Fibroblast of skin of right quadriceps (primary cell): ENCODE data around the gene GPSM1.
"Not testable (repeated sequence)": the region's sequence is repeated elsewhere in the genome, so short reads cannot be mapped to it uniquely, and the experiment has no call there.

Experiments
- DNase-seq: peaks from one replicate; pipeline ENCODE4 v3.0.0-alpha.2; 2013

Gene GPSM1

DNA sequence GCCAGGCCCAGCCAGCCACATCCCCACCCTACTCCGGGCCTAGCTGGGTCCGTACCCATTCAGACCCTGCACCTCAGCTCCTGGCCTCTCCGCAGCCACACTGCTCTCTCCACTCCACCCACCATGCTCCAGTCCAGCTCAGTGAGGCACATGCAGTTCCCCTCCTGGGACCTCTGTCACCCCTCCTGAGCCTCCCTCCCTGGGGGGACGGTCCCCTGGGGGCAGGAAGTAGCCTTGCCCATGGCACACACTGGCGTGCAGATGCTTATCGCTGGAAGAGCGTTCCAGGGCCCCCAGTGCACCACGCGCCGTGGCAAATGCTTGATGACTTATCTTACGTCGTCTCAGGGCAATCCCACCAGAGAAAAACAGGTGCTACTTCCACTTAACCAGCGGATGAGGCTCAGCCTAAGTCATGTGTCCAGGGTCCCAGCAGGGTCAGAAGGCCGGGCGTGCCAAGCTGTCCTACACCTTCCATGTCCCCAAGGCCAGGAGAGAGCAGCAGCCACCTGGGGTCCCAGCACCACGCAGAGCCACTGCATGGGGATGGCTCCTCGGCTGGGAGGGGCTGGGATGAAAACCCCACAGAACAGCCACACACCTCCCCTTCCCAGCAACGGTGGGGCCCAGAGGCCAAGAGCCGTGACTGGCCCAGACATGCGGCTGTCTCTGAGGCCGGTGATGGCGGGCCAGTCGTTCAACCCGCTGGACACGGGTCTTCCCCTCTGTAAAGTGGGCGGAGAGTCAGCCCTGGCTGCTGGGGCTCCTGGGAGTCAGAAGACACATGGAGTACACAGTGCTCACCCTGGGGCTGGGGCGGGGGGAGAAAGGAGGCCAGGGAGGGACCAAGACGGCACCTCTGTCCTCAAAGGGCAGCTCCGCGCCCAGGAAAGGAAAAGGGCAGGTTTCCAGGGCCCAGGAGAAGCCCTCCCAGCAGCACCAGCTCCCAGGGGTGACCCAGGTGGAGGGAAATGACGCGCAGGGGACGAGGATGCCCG, 20.8 kb upstream of the GPSM1 start:
- no peak for DNase-seq

DNA sequence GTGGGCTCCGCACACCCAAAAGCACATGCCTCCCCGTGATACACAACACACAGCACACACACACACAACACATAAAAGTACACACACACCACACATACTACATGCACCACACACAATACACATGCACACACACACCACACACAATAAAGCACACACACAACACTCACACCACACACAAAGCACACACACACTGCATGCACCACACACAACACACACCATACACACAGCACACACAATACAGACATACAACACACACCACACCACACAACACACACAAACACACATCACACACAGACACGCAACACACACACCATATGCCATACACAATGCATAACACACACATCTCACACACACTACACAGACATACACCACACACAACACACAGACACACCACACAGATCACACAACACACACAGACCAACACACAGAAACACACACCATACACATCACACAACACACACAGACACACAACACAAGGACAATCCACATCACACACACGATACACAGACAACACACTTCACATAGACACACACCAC, 20.1 kb upstream of the GPSM1 start:
- no peak for DNase-seq

- no peak for DNase-seq
Observed at GRCh38 chr9:136308006-136308701, 19.2 kb upstream of the GPSM1 start.

- DNase-seq = no peak
Observed at GRCh38 chr9:136308702-136309053, 18.7 kb upstream of the GPSM1 start.

GRCh38 chr9:136309101-136309801, 18.1 kb upstream of the GPSM1 start:
- DNase-seq = no peak

GRCh38 chr9:136309806-136310220, 17.5 kb upstream of the GPSM1 start:
- DNase-seq = no peak

- no peak for DNase-seq
Observed at GRCh38 chr9:136310273-136311030, 16.9 kb upstream of the GPSM1 start.

DNA sequence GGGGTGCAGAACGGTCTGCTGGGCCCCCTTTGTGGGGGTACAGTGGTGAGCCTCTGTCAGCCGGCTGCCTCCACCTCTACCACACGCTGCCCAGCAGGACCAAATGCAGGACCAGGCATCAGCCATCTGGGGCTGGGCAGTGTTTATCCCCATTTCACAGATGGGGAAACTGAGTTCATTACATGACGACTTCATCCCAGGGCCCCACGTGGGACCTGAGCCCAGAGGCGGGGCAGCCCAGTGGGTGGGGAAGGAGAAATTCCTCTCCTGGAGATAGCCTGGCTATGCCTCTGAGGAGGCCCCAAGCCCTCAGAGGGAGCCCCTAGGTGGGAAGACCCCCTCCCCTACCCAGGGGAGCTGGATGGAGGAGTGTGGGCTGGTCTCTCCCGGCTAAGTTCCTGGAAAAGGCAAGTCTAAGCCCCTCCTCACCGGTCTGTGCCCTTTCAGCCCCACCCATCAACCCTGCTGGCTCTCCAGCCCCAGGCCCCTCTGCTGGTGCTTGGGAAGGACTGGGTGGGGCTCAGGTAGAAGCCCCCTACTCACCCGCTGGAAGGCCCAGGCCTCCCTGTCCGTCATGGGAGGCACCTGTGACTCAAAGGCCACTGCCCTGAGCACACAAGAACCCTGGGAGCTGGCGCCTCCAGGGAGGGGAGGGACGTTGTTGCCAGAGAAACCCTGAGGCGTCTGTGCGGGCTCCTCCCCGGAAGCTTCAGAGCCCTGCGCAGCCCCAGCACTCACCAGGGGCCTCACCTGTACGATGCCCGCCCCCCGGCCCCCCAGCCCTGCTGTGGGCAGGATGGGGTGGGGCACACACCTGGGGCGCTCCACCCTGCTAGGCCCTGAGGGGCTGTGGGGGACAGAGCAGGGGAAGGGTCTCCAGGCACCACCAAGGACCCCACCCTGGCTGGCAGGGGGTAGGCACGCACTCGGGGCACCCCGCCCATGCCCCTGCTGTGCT, 16.0 kb upstream of the GPSM1 start:
- no peak for DNase-seq

- DNase-seq = no peak
Observed at GRCh38 chr9:136312009-136312375, 15.3 kb upstream of the GPSM1 start.

- peak; percentile 42 for DNase-seq
Observed at GRCh38 chr9:136312436-136312835, 14.9 kb upstream of the GPSM1 start.

GRCh38 chr9:136313111-136314055, 14.0 kb upstream of the GPSM1 start:
- DNase-seq = no peak

- no peak for DNase-seq
Observed at GRCh38 chr9:136314056-136314416, 13.3 kb upstream of the GPSM1 start.

GRCh38 chr9:136314944-136315343, 12.4 kb upstream of the GPSM1 start:
- DNase-seq = no peak

DNA sequence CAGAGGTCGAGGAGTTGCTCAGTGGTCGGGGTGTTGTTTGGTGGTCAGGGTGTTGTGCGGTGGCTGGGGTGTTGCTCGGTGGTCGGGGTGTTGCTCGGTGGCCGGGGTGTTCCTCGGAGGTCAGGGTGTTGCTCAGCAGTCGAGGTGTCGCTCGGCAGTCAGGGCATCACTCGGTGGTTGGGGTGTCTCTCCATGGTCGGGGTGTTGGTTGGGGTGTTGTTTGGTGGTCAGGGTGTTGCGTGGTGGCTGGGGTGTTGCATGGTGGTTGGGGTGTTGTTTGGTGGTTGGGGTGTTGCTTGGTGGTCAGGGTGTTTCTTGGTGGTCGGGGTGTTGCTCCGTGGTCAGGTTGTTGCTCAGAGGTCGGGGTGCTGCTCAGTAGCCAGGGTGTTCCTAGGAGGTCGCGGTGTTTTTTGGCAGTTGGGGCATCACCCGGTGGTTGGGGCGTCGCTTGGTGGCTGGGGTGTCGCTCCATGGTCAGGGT, 11.0 kb upstream of the GPSM1 start:
- DNase-seq = no peak

DNA sequence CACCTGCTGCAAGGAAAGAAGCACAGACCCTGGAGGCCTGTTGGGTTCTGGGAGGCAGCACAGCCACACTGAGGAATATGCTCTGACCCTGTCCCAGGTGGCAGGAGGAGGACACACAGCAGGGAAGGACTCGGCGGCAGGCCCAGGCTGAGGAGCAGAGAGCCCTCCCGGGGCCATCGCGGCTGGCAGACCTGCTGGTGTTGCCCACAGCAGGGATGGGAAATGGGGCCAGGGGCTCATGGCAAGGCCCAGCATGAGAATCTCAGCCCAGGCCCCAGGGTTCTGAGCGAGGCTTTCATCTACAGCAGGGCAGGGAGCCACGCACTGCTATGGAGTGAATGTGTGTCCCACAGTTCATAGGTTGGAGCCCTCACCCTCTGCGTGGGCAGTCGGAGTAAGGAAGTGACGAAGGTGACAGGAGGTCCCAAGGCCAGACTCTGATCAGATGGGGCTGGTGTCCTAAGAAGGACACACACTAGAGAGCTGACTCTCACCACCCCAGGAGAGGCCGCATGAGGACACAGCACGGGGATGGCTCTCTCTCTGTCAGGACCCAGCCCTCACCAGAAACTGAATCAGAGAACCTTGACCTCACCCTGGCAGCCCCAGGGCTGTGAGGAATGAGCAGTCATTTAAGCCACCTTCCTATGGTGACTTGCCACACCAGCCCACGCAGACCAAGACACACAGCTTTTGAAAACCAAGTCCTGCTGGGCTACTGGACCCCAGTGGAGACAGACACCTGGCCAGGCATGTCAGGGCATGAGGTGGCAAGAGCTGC, 10.3 kb upstream of the GPSM1 start:
- DNase-seq = no peak

DNA sequence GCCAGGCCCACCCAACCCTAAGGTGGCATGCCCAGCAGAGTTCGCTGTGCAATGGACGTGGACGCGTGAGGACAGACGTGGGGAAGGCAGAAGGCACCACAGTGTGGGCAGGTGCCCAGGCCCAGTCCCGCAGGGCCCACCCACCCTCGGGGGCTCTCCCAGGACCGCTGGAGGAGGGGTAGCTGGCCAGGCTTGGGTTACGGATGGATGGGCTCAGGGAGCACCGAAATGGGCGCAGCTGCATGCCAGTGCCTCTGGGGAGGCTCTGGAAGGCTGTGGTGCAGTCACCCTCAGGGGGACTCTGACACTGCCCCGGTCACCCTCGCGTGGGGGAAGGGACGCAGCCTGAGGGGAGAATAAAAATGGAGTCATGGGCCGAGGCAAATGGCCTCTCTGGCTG, 9.6 kb upstream of the GPSM1 start:
- no peak for DNase-seq

DNA sequence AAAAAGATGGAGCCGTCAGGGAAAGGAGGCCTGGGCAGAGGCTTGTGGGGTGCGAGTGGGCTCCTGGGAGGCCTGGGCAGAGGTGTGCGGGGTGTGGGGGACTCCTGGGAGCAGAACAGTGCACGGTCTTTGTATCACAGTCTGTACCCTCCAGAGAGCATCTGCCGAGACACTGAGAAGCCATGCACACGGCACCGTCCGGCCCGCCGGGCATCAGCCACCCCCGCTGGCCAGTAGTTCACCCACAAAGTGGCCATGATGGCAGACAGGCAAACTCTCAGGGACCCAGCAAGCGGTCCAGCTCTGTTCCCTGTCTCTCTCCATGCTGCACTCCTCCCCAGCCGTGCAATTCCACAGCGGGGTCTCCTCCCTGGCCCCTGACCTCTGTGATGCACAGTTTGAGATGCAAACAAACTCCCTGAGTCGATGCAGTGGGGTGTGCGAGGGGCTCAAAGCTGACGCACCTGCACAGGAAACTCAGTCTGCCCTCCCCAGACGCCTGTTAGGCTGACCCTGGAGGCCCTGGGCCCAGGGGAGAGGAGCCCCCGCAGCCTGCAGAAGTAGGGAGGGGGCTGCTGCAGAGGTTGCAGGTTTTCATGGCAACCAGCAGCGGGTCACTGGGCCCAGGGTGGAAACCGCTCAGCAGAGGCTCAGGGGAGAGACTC, 9.1 kb upstream of the GPSM1 start:
- no peak for DNase-seq

DNA sequence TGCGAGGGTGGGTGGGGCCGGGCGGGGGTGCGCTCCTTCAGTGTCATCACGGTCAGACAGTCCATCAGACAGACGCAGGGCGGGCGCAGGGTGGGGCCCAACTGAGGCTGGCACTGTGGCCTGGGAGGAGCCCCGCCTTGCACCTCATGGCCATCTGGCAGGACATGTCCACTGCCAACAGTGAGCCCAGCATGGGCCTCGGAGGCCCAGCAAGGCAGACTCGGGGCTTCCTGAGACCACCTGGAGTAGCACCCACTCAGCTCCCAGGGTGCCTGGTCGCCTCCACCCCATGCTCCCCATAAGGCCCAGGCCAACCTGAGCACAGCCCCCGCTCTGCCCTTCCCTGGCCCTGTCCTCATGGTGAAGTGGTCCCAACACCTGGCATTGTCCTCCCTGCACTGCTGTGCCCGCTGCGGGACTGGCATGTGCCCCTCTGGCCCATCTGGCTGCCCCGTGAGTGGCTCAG, 8.5 kb upstream of the GPSM1 start:
- DNase-seq = no peak

DNA sequence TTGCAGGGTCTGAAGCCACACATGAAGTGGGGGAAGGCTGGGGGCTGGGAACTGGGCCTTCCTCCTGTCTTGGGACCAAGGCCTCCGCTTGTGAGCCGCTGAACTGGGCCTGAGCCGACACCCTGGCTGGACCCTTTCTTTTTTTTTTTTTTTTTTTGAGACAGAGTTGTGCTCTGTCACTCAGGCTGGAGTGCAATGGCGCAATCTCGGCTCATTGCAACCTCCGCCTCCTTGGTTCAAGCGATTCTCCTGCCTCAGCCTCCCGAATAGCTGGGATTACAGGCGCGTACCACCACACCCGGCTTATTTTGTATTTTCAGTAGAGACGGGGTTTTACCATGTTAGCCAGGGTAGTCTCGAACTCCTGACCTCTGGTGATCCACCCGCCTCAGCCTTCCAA, 8.1 kb upstream of the GPSM1 start:
- DNase-seq = not testable (repeated sequence)
